Dendritic cell treated with granulocyte-macrophage colony-stimulating factor and Interleukin-4, amounts not matched to agents 40 ng/mL and 50 ng/mL, for 4 days (primary cell): ENCODE measurements around the gene DPP10.

Experiments used
- H3K27ac Mint-ChIP-seq: one replicate; pipeline ENCODE4 v1.8.0; 2022; ENCODE audit warnings: mild to moderate bottlenecking, mixed read lengths
- H3K27me3 Mint-ChIP-seq: one replicate; pipeline ENCODE4 v1.8.0; 2022; ENCODE audit warnings: mild to moderate bottlenecking, mixed read lengths
- H3K36me3 Mint-ChIP-seq: one replicate; pipeline ENCODE4 v1.8.0; 2022; ENCODE audit warnings: low read depth, mixed read lengths
- H3K4me1 Mint-ChIP-seq: one replicate; pipeline ENCODE4 v1.8.0; 2022; ENCODE audit warnings: low read depth, mixed read lengths
- H3K4me3 Mint-ChIP-seq: one replicate; pipeline ENCODE4 v1.8.0; 2022; ENCODE audit warnings: mild to moderate bottlenecking, moderate library complexity, mixed read lengths
- H3K9me3 Mint-ChIP-seq: one replicate; pipeline ENCODE4 v1.8.0; 2022; ENCODE audit warnings: mixed read lengths
- intact Hi-C: fragments of 100-400 bp; cut with micrococcal nuclease; formaldehyde crosslinking; loops from one replicate; pipeline ENCODE4 v1.15.0; 2022

The DPP10 gene

DNA sequence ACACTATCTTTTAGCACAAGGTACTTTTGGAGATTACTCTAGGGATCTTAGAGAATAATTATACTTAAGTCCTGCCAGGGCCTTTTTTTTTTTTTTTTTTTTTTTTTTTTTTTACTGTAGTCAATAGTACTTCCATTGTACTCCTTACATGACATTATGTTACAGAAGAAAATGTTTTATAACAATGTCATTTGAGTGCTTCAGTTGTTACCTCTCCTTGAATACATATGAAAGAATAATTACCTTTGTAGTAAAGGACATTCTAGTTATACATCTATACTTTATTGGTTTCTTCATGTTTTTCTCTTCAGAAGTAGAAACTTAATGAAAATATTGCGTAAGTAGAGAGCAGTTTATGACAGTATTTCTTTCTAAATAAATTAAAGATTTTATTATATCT lies 834.9 kb downstream of the DPP10 start:
- intact Hi-C loops: no loop called here
- H3K27me3 Mint-ChIP-seq: no peaks in the 10 kb centered on the region
- no peaks in the 10 kb centered on the region for H3K36me3 Mint-ChIP-seq
- peaks cover 15% of the 10 kb centered on the region for H3K9me3 Mint-ChIP-seq
- no peak overlapping the region for H3K4me3 Mint-ChIP-seq
- no peak overlapping the region for H3K27ac Mint-ChIP-seq
- H3K4me1 Mint-ChIP-seq: no peaks in the 10 kb centered on the region

GRCh38 chr2:115285416-115285815 lies 843.0 kb downstream of the DPP10 start:
- H3K27ac Mint-ChIP-seq: no peak overlapping the region
- H3K36me3 Mint-ChIP-seq: no peaks in the 10 kb centered on the region
- intact Hi-C loops: no loop called here
- peaks cover 11% of the 10 kb centered on the region for H3K9me3 Mint-ChIP-seq
- H3K27me3 Mint-ChIP-seq: no peaks in the 10 kb centered on the region
- H3K4me3 Mint-ChIP-seq: no peak overlapping the region
- no peaks in the 10 kb centered on the region for H3K4me1 Mint-ChIP-seq

- intact Hi-C loops: no loop called here
- H3K27me3 Mint-ChIP-seq: no peaks in the 10 kb centered on the region
- no peak overlapping the region for H3K4me3 Mint-ChIP-seq
- peaks cover 11% of the 10 kb centered on the region for H3K9me3 Mint-ChIP-seq
- no peak overlapping the region for H3K27ac Mint-ChIP-seq
- no peaks in the 10 kb centered on the region for H3K36me3 Mint-ChIP-seq
- H3K4me1 Mint-ChIP-seq: no peaks in the 10 kb centered on the region
Observed at GRCh38 chr2:115290478-115290877, 848.0 kb downstream of the DPP10 start.

DNA sequence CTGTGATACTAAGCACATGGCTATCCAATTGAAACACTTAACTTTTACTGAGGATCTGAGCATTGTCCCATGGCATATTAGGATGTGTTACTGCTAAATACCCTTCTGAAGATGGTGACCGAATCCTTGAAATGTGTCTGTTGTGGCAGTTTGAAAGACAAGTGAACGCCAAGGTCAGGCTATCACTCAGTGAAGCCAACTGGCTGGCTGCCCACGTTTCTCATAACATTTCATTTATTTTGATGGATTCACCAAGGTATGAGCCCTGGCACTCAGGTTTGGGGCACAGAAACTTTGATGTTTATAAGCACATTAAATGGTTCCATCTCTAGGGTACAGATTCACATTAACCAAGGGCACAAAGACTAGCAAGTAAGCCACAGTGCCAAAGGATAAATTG lies 850.3 kb downstream of the DPP10 start:
- Mint-ChIP-seq H3K4me3 (no peak overlapping the region), H3K4me1 (no peaks in the 10 kb centered on the region), H3K27ac (no peak overlapping the region), H3K36me3 (no peaks in the 10 kb centered on the region), H3K9me3 (peaks cover 11% of the 10 kb centered on the region), H3K27me3 (no peaks in the 10 kb centered on the region)
- intact Hi-C loops: no loop called here

DNA sequence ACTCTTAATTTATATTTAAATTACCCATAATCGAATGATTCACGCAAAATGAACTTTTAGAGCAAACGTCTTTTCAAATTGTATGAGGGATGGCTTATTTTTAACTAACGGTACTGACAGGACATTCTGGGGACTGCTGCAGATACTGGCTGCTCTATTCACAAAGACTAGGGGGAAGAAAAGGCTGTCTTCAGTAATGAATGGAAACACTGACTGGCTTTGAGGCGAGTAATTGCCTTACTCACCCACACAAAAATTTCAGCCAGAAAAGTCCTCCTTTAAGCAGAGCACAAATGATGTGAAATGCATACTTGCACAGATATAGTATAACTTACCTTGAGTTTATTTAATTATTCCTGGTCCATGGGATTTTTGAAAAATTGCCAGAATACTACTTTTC lies 852.6 kb downstream of the DPP10 start:
- H3K27me3 Mint-ChIP-seq: no peaks in the 10 kb centered on the region

DNA sequence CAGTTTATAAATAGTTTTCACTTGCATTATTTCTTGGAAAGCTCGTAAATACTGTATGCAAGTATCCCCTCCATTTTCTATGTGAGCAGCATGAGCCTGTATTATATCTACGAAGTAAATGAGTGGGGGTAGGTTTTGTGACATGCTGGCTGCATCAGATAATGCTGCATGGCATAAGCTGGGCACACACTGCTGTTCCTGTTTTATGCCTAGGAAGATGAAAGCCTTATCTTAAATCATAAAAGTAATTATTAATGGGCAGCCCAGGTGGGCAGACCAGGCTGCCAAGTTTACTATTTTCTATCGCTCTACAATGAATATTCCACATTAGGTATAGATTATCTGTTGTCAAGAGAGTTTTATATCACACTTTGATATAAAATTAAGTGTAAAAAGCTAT lies 854.6 kb downstream of the DPP10 start:
- no peak overlapping the region for H3K4me3 Mint-ChIP-seq
- H3K9me3 Mint-ChIP-seq: peaks cover 18% of the 10 kb centered on the region
- intact Hi-C loops: no loop called here
- H3K27ac Mint-ChIP-seq: no peak overlapping the region
- H3K27me3 Mint-ChIP-seq: no peaks in the 10 kb centered on the region
- H3K4me1 Mint-ChIP-seq: no peaks in the 10 kb centered on the region
- H3K36me3 Mint-ChIP-seq: no peaks in the 10 kb centered on the region

More for the DNA sequence above, 852.6 kb downstream of the DPP10 start:
- Mint-ChIP-seq H3K4me3 (no peak overlapping the region), H3K36me3 (no peaks in the 10 kb centered on the region), H3K27ac (no peak overlapping the region), H3K9me3 (no peaks in the 10 kb centered on the region), H3K4me1 (no peaks in the 10 kb centered on the region)
- intact Hi-C loops: no loop called here

- Mint-ChIP-seq H3K4me1 (no peaks in the 10 kb centered on the region), H3K27ac (no peak overlapping the region), H3K9me3 (peaks cover 22% of the 10 kb centered on the region), H3K4me3 (no peak overlapping the region), H3K36me3 (no peaks in the 10 kb centered on the region), H3K27me3 (no peaks in the 10 kb centered on the region)
- intact Hi-C loops: no loop called here
Observed at GRCh38 chr2:115299199-115299598, 856.8 kb downstream of the DPP10 start.

- Mint-ChIP-seq H3K36me3 (no peaks in the 10 kb centered on the region), H3K27ac (no peak overlapping the region), H3K27me3 (no peaks in the 10 kb centered on the region), H3K9me3 (peaks cover 43% of the 10 kb centered on the region), H3K4me3 (no peak overlapping the region), H3K4me1 (no peaks in the 10 kb centered on the region)
- intact Hi-C loops: no loop called here
Observed at GRCh38 chr2:115305712-115306111, 863.3 kb downstream of the DPP10 start.

DNA sequence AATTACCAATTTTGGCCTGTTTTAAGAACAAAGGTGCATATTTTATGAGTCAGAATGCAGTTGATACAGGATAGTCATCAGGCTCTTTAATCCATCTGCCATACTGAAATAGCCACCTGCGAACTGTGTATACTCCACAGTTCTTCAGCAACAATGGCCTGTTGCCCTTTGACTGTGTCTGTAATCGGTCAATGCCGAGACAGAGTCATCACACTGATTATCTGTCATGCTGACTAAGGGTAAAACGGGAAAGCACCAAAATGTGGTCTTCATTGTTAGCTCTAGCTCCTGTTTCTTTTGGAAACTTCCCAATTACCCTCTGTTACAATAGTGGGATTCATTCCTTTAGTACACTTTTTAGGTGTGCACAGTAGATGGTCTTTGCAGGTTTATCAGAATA lies 871.7 kb downstream of the DPP10 start:
- intact Hi-C loops: no loop called here
- Mint-ChIP-seq H3K9me3 (peaks cover 9% of the 10 kb centered on the region), H3K36me3 (no peaks in the 10 kb centered on the region), H3K4me3 (no peak overlapping the region), H3K27ac (no peak overlapping the region), H3K27me3 (no peaks in the 10 kb centered on the region), H3K4me1 (no peaks in the 10 kb centered on the region)

DNA sequence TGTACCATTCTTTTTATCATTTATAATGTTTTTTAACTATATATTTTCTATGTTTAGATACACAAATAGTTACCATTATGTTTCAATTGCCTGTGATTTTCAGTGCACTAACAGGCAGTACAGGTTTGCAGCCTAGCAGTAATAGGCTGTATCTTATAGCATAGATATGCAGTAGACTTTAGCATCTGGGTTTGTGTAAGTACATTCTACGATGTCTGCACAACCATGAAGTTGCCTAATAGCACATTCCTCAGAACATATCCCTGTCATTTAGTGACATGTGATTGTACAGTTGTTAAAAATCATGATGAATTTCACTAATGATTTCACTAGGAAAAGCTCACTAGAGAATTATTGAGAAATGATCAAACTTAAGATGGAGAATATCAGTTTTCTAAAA lies 884.6 kb downstream of the DPP10 start:
- intact Hi-C loops: no loop called here
- H3K4me3 Mint-ChIP-seq: no peak overlapping the region
- H3K27me3 Mint-ChIP-seq: no peaks in the 10 kb centered on the region
- H3K36me3 Mint-ChIP-seq: no peaks in the 10 kb centered on the region
- no peak overlapping the region for H3K27ac Mint-ChIP-seq
- no peaks in the 10 kb centered on the region for H3K4me1 Mint-ChIP-seq
- H3K9me3 Mint-ChIP-seq: peaks cover 14% of the 10 kb centered on the region

- Mint-ChIP-seq H3K27ac (no peak overlapping the region), H3K27me3 (no peaks in the 10 kb centered on the region), H3K36me3 (no peaks in the 10 kb centered on the region), H3K4me3 (no peak overlapping the region), H3K4me1 (no peaks in the 10 kb centered on the region), H3K9me3 (peaks cover 44% of the 10 kb centered on the region)
- intact Hi-C loops: no loop called here
Observed at GRCh38 chr2:115359550-115359949, 917.1 kb downstream of the DPP10 start.

- no peak overlapping the region for H3K4me3 Mint-ChIP-seq
- H3K27me3 Mint-ChIP-seq: no peaks in the 10 kb centered on the region
- H3K4me1 Mint-ChIP-seq: no peaks in the 10 kb centered on the region
- peaks cover 33% of the 10 kb centered on the region for H3K9me3 Mint-ChIP-seq
- no peak overlapping the region for H3K27ac Mint-ChIP-seq
- intact Hi-C loops: no loop called here
- no peaks in the 10 kb centered on the region for H3K36me3 Mint-ChIP-seq
Observed at GRCh38 chr2:115364093-115364492, 921.7 kb downstream of the DPP10 start.

DNA sequence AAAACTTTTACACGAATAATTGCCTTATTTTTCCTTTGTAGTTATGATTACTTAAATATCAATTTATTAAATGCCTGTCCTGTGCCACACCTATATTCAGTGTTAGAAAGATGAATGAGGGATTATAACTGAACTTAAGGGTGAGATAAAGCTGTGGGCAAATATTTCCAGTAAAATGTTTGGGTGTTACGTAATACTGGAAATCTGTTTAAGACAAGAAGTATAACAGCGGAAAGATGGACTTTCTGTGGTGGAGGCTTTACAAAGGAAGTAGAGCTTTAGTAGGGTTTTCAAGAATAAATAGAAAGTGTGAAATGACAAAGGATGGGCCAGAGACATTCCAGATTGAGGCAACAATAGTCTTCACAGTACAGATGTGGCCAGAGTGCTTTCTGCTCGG lies 927.0 kb downstream of the DPP10 start:
- H3K27me3 Mint-ChIP-seq: no peaks in the 10 kb centered on the region
- no peaks in the 10 kb centered on the region for H3K4me1 Mint-ChIP-seq
- no peak overlapping the region for H3K27ac Mint-ChIP-seq
- H3K4me3 Mint-ChIP-seq: no peak overlapping the region
- peaks cover 29% of the 10 kb centered on the region for H3K9me3 Mint-ChIP-seq
- no peaks in the 10 kb centered on the region for H3K36me3 Mint-ChIP-seq
- intact Hi-C loops: no loop called here

DNA sequence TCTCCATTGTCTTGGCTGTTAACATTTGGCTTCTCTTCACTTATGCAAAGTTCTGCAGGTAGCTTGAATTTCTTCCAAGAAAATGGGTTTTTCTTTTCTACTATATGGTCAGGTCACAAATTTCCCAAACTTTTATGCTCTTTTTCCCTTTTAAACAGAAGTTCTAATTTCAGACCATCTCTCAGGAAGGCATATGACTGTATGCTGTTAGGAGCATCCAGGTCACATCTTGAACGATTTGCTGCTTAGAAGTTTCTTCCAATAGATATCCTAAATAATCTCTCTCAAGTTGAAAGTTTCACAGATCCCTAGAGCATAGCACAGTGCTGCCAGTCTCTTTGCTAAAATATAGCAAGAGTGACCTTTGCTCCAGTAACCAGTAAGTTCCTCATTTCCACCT lies 932.5 kb downstream of the DPP10 start:
- peaks cover 45% of the 10 kb centered on the region for H3K9me3 Mint-ChIP-seq
- intact Hi-C loops: no loop called here
- no peaks in the 10 kb centered on the region for H3K27me3 Mint-ChIP-seq
- H3K36me3 Mint-ChIP-seq: no peaks in the 10 kb centered on the region
- no peak overlapping the region for H3K4me3 Mint-ChIP-seq
- H3K27ac Mint-ChIP-seq: no peak overlapping the region
- no peaks in the 10 kb centered on the region for H3K4me1 Mint-ChIP-seq

GRCh38 chr2:115384399-115384798 lies 942.0 kb downstream of the DPP10 start:
- no peaks in the 10 kb centered on the region for H3K36me3 Mint-ChIP-seq
- no peaks in the 10 kb centered on the region for H3K4me1 Mint-ChIP-seq
- no peak overlapping the region for H3K4me3 Mint-ChIP-seq
- intact Hi-C loops: no loop called here
- no peak overlapping the region for H3K27ac Mint-ChIP-seq
- peaks cover 58% of the 10 kb centered on the region for H3K9me3 Mint-ChIP-seq
- H3K27me3 Mint-ChIP-seq: no peaks in the 10 kb centered on the region
